Liver (tissue), 9 donors: ENCODE results near the gene B4GALT5. TPM values are rescaled to one million over a fixed set of nuclear protein-coding genes. Genes with fewer than 3 reads are reported as not detected.
A peak's percentile ranks its signal among the peaks of the same experiment; 100 is the strongest.
"Not testable (repeated sequence)": the region's sequence is repeated elsewhere in the genome, so short reads cannot be mapped to it uniquely, and the experiment has no call there.

Experiments
- DNase-seq: peaks from one replicate; pipeline ENCODE4 v3.0.0-alpha.2; 2017; ENCODE audit warnings: low spot score
- H3K27ac ChIP-seq, 2 donors: one replicate each; pipeline ENCODE4 v1.7.0; 2013; ENCODE audit warnings: inconsistent platforms in 2 of 2, low read length in 2 of 2, control low read depth in 1 of 2, low read depth in 1 of 2, mild to moderate bottlenecking in 1 of 2
- H3K27me3 ChIP-seq, 4 donors: one replicate each; pipeline versions ENCODE4 v1.6.1 to v1.7.0; 2013; ENCODE audit warnings: low read length in 3 of 4, inconsistent platforms in 1 of 4, mild to moderate bottlenecking in 1 of 4, moderate library complexity in 1 of 4; ENCODE audit not compliant: control insufficient read depth in 4 of 4, insufficient read depth in 4 of 4
- H3K36me3 ChIP-seq, 4 donors: one replicate each; pipeline versions ENCODE4 v1.6.1 to v1.7.0; 2013; ENCODE audit warnings: low read length in 3 of 4, mild to moderate bottlenecking in 3 of 4, low read depth in 1 of 4, moderate library complexity in 1 of 4; ENCODE audit not compliant: control insufficient read depth in 4 of 4, insufficient read depth in 3 of 4
- H3K4me1 ChIP-seq, 4 donors: one replicate each; pipeline versions ENCODE4 v1.6.1 to v1.7.0; 2013; ENCODE audit warnings: low read length in 3 of 4, mild to moderate bottlenecking in 3 of 4, moderate library complexity in 1 of 4; ENCODE audit not compliant: control insufficient read depth in 4 of 4, insufficient read depth in 4 of 4
- H3K4me3 ChIP-seq, 3 donors: one replicate each; pipeline versions ENCODE4 v1.6.1 to v1.7.0; 2013; ENCODE audit warnings: low read length in 3 of 3, control low read depth in 1 of 3, low read depth in 1 of 3, mild to moderate bottlenecking in 1 of 3
- H3K9ac ChIP-seq, 2 donors: one replicate each; pipeline ENCODE4 v1.7.0; 2013; ENCODE audit warnings: low read length in 2 of 2, mild to moderate bottlenecking in 2 of 2, moderate library complexity in 2 of 2, control low read depth in 1 of 2, low read depth in 1 of 2
- H3K9me3 ChIP-seq, 4 donors: one replicate each; pipeline versions ENCODE4 v1.6.1 to v1.7.0; 2013; ENCODE audit warnings: low read length in 3 of 4; ENCODE audit not compliant: control insufficient read depth in 4 of 4
- ATF3 ChIP-seq: IDR thresholded peaks from 2 replicates; pipeline ENCODE4 v1.6.1; 2016; ENCODE audit warnings: antibody characterized with exemption
- EGR1 ChIP-seq, 2 donors: IDR thresholded peaks; 2 replicates each; pipeline ENCODE4 v1.6.1; 2016 to 2018; ENCODE audit warnings: antibody characterized with exemption in 2 of 2, low read depth in 2 of 2
- FOXA1 ChIP-seq: IDR thresholded peaks from 2 replicates; pipeline ENCODE4 v1.6.1; 2016; ENCODE audit warnings: antibody characterized with exemption
- FOXA2 ChIP-seq: IDR thresholded peaks from 2 replicates; pipeline ENCODE4 v1.6.1; 2016; ENCODE audit warnings: antibody characterized with exemption
- GABPA ChIP-seq, 2 donors: IDR thresholded peaks in 1 of 2; conservative IDR thresholded peaks in 1 of 2; 2 replicates each; pipeline ENCODE4 v1.6.1; 2016; ENCODE audit warnings: antibody characterized with exemption in 2 of 2, mild to moderate bottlenecking in 1 of 2, moderate library complexity in 1 of 2
- HNF4A ChIP-seq, 2 donors: conservative IDR thresholded peaks; 2 replicates each; pipeline ENCODE4 v1.6.1; 2016; ENCODE audit warnings: antibody characterized with exemption in 2 of 2, mild to moderate bottlenecking in 2 of 2
- HNF4G ChIP-seq: IDR thresholded peaks from 2 replicates; pipeline ENCODE4 v1.6.1; 2016; ENCODE audit warnings: antibody characterized with exemption
- NR2F2 ChIP-seq: IDR thresholded peaks from 2 replicates; pipeline ENCODE4 v1.6.1; 2016; ENCODE audit warnings: antibody characterized with exemption
- RAD21 ChIP-seq, 2 donors: IDR thresholded peaks; 2 replicates each; pipeline ENCODE4 v1.6.1; 2016; ENCODE audit warnings: antibody characterized with exemption in 2 of 2, mild to moderate bottlenecking in 2 of 2
- SP1 ChIP-seq: IDR thresholded peaks from 2 replicates; pipeline ENCODE4 v1.6.1; 2018; ENCODE audit warnings: antibody characterized with exemption, mild to moderate bottlenecking
- TAF1 ChIP-seq: conservative IDR thresholded peaks from 2 replicates; pipeline ENCODE4 v1.6.1; 2016; ENCODE audit warnings: antibody characterized with exemption, mild to moderate bottlenecking
- YY1 ChIP-seq: IDR thresholded peaks from 2 replicates; pipeline ENCODE4 v1.6.1; 2016; ENCODE audit warnings: antibody characterized with exemption, mild to moderate bottlenecking
- ZBTB33 ChIP-seq: IDR thresholded peaks from 2 replicates; pipeline ENCODE4 v1.6.1; 2016; ENCODE audit warnings: antibody characterized with exemption
- WGBS: extraction: QIAGEN DNeasy Blood & Tissue Kit; methylation state at CpG from one replicate; pipeline ENCODE4 v1.1.7; 2013; 5-methylcytosine and 5-hydroxymethylcytosine counted together
- polyA plus RNA-seq, 2 donors: library from polyadenylated mRNA; stranded (reverse) in 1 of 2; unstranded in 1 of 2; fragments of 200-250 nt in 1 of 2; fragments of >200 nt in 1 of 2; fragmentation: Nextera tagmentation in 1 of 2; extraction: Ambion mirVana in 1 of 2; gene quantifications; one replicate each; pipeline versions ENCODE4 v1.2.1 to v1.2.3, GENCODE V29; 2013 to 2015
- total RNA-seq, 2 donors: library from RNA; depleted of rRNA; stranded (reverse); fragments of >200 nt; gene quantifications; one replicate each; pipeline ENCODE4 v1.2.3, GENCODE V29; 2014
- donor health status: healthy.
- donor health status: healthy.
- donor health status: healthy.
- donor health status: healthy.
- donor health status: healthy.

B4GALT5 gene
- 10 to 100 TPM; 14.1 to 28.2 TPM for total RNA-seq
- polyA plus RNA-seq, result 10 to 100 TPM in 1 of 2 donors, 1 to 10 TPM in 1; 2.0 to 14.8 TPM

- 6% methylated on average over 70 of the region's 70 CpGs for WGBS
- TF ChIP-seq SP1 (no peak), YY1 (peak; percentile 49), ATF3 (no peak), HNF4A (conservative IDR thresholded peaks at IDR 0.05) (no peak), FOXA2 (no peak), NR2F2 (no peak), FOXA1 (no peak), RAD21 (IDR thresholded peaks at IDR 0.05) (peak in 1 of 2 donors; percentile 44), GABPA (IDR thresholded peaks at IDR 0.05 in 1 of 2, conservative IDR thresholded peaks at IDR 0.05 in 1 of 2) (no peak), TAF1 (no peak)
- H3K27me3 ChIP-seq, result no peaks in the 10 kb centered on the region
- H3K9ac ChIP-seq, result peak within 1 kb of the TSS; percentile 58 to 97
- H3K4me1 ChIP-seq, result peaks cover 2 to 29% (median 21%) of the 10 kb centered on the region in 4 donors
- peak within 1 kb of the TSS; percentile 76 to 92 (median 87) for H3K4me3 ChIP-seq
- H3K27ac ChIP-seq, result peak within 1 kb of the TSS; percentile 87 to 91
- peak; percentile 79 for DNase-seq
- no peaks in the 10 kb centered on the region for H3K36me3 ChIP-seq
- no peaks in the 10 kb centered on the region for H3K9me3 ChIP-seq
Measured at GRCh38 chr20:49713753-49714712, at the start of gene B4GALT5. Gene B4GALT5, minus strand, starts transcription at chr20:49713878. Its CDS starts 188 bp downstream, at chr20:49713690.

GRCh38 chr20:49762940-49763766, 49.5 kb upstream of the B4GALT5 start:
- H3K27ac ChIP-seq, result no peak overlapping the region
- H3K36me3 ChIP-seq, result no peaks in the 10 kb centered on the region
- H3K4me1 ChIP-seq, result peaks cover 8 to 27% (median 18%) of the 10 kb centered on the region in 4 donors
- DNase-seq, result no peak
- no peak for TF ChIP-seq NR2F2
- no peak for TF ChIP-seq ZBTB33
- no peak for TF ChIP-seq EGR1 (IDR thresholded peaks at IDR 0.05; ENCODE audit: low read depth in 2 of 2)
- no peak for TF ChIP-seq ATF3
- no peak for TF ChIP-seq GABPA (IDR thresholded peaks at IDR 0.05 in 1 of 2, conservative IDR thresholded peaks at IDR 0.05 in 1 of 2)
- TF ChIP-seq SP1, result no peak
- no peak for TF ChIP-seq HNF4G
- TF ChIP-seq RAD21 (IDR thresholded peaks at IDR 0.05), result no peak
- TF ChIP-seq HNF4A (conservative IDR thresholded peaks at IDR 0.05), result no peak
- no peak overlapping the region for H3K9ac ChIP-seq
- WGBS, result 93% methylated on average over 12 of the region's 12 CpGs
- no peaks in the 10 kb centered on the region for H3K27me3 ChIP-seq
- no peak overlapping the region for H3K4me3 ChIP-seq
- no peaks in the 10 kb centered on the region for H3K9me3 ChIP-seq

- not testable (repeated sequence) for H3K9ac ChIP-seq, H3K36me3 ChIP-seq, H3K27me3 ChIP-seq, DNase-seq, H3K9me3 ChIP-seq, H3K4me3 ChIP-seq, H3K27ac ChIP-seq
- WGBS, result 96% methylated on average over 7 of the region's 7 CpGs
- H3K4me1 ChIP-seq, result peaks cover 5 to 16% (median 10%) of the 10 kb centered on the region in 4 donors
Measured at GRCh38 chr20:49761888-49762287, 48.2 kb upstream of the B4GALT5 start.
